SK-N-SH (cell line): ENCODE results near the gene SMYD3. TPM values are rescaled to one million over a fixed set of nuclear protein-coding genes. Genes with fewer than 3 reads are reported as not detected.

Source experiments
- CTCF ChIA-PET: fragments of 300-600, 350-600 bp; formaldehyde crosslinking; extraction: SDS; loops from one replicate; lab custom pipeline; 2021; lab: Yijun Ruan, JAX
- POLR2A ChIA-PET: fragments of 350-600 bp; sonication (Branson Sonifier 250); formaldehyde crosslinking; extraction: SDS; loops from one replicate; lab custom pipeline; 2020; ENCODE audit warnings: antibody characterized with exemption, inconsistent platforms; lab: Yijun Ruan, JAX
- DNase-seq: peaks from one replicate; pipeline ENCODE4 v3.0.0; 2012
- H2AFZ ChIP-seq: fragments of 200-600 bp; sonication (generic); 2 replicates; pipeline ENCODE4 v1.8.1; 2016; ENCODE audit warnings: antibody characterized with exemption, mild to moderate bottlenecking, low read depth
- H3F3A ChIP-seq: fragments of 200-600 bp; sonication (generic); replicated peaks from 2 replicates; pipeline ENCODE3; 2016; ENCODE audit warnings: antibody characterized with exemption, mild to moderate bottlenecking; ENCODE audit not compliant: insufficient read depth
- H3K27ac ChIP-seq, 2 experiments: fragments of 200-500 bp in 1 of 2; fragments of 200-600 bp in 1 of 2; sonication (Bioruptor generic) in 1 of 2; sonication (generic), shearing (Covaris generic) in 1 of 2; 2 replicates each; pipeline versions ENCODE4 v1.5.1 to v1.6.1; 2014 to 2016; ENCODE audit warnings: low read depth in 2 of 2, inconsistent platforms in 1 of 2, low read length in 1 of 2, mild to moderate bottlenecking in 1 of 2, mixed read lengths in 1 of 2
- H3K27me3 ChIP-seq: fragments of 200-600 bp; sonication (generic), shearing (Covaris generic); 2 replicates; pipeline ENCODE4 v1.6.1; 2016; ENCODE audit warnings: mixed run types; ENCODE audit not compliant: insufficient read depth
- H3K36me3 ChIP-seq, 2 experiments: fragments of 200-500 bp in 1 of 2; fragments of 200-600 bp in 1 of 2; sonication (Bioruptor generic) in 1 of 2; sonication (generic) in 1 of 2; replicated peaks in 1 of 2; 2 replicates each; pipeline versions ENCODE3 to v1.5.1; 2014 to 2016; ENCODE audit warnings: low read length in 1 of 2, mild to moderate bottlenecking in 1 of 2; ENCODE audit not compliant: insufficient read depth in 2 of 2, control insufficient read depth in 1 of 2
- H3K4me1 ChIP-seq, 2 experiments: fragments of 200-500 bp in 1 of 2; fragments of 200-600 bp in 1 of 2; sonication (Bioruptor generic) in 1 of 2; sonication (generic), shearing (Covaris generic) in 1 of 2; 2 replicates each; pipeline versions ENCODE4 v1.5.1 to v1.6.1; 2014 to 2016; ENCODE audit warnings: low read depth in 1 of 2, low read length in 1 of 2, mixed run types in 1 of 2; ENCODE audit not compliant: insufficient read depth in 2 of 2, control insufficient read depth in 1 of 2
- H3K4me2 ChIP-seq: fragments of 200-600 bp; sonication (generic), shearing (Covaris generic); 2 replicates; pipeline ENCODE4 v1.6.1; 2017; ENCODE audit warnings: mixed run types
- H3K4me3 ChIP-seq, 2 experiments: fragments of 200-500 bp in 1 of 2; fragments of 200-600 bp in 1 of 2; sonication (Bioruptor generic) in 1 of 2; sonication (generic), shearing (Covaris generic) in 1 of 2; 2 replicates each; pipeline versions ENCODE4 v1.5.1 to v1.8.1; 2014 to 2016; ENCODE audit warnings: low read depth in 2 of 2, inconsistent platforms in 1 of 2, low read length in 1 of 2, mild to moderate bottlenecking in 1 of 2, mixed read lengths in 1 of 2, moderate library complexity in 1 of 2
- H3K79me2 ChIP-seq: fragments of 200-600 bp; sonication (generic); 2 replicates; pipeline ENCODE4 v1.8.1; 2017; ENCODE audit warnings: mild to moderate bottlenecking; ENCODE audit not compliant: insufficient read depth
- H3K9ac ChIP-seq: fragments of 200-600 bp; sonication (generic); 2 replicates; pipeline ENCODE4 v1.6.1; 2017; ENCODE audit warnings: mixed run types
- H3K9me2 ChIP-seq: fragments of 200-600 bp; sonication (generic); 2 replicates; pipeline ENCODE4 v1.6.1; 2017; ENCODE audit warnings: mixed run types
- H3K9me3 ChIP-seq: fragments of 200-600 bp; sonication (generic); 2 replicates; pipeline ENCODE4 v1.6.1; 2017; ENCODE audit warnings: mixed run types, mild to moderate bottlenecking, moderate library complexity
- H4K20me1 ChIP-seq: fragments of 200-600 bp; sonication (generic); 2 replicates; pipeline ENCODE4 v1.6.1; 2017; ENCODE audit warnings: mild to moderate bottlenecking, mixed run types; ENCODE audit not compliant: insufficient read depth
- CHD2 ChIP-seq: fragments of 150-350 bp; IDR thresholded peaks from 2 replicates; pipeline ENCODE4 v1.6.1; 2018; ENCODE audit warnings: low read length; ENCODE audit not compliant: partially characterized antibody
- EP300 ChIP-seq, 2 experiments: IDR thresholded peaks; 2 replicates each; pipeline versions ENCODE4 v1.4.0 to v1.6.1; 2012; ENCODE audit warnings: borderline replicate concordance in 1 of 2, low read depth in 1 of 2, low read length in 1 of 2
- EZH2phosphoT487 ChIP-seq: fragments of 200-600 bp; sonication (generic); IDR thresholded peaks from 2 replicates; pipeline ENCODE4 v1.6.1; 2017; ENCODE audit warnings: low read depth, mixed run types, mild to moderate bottlenecking, antibody characterized with exemption, moderate library complexity, borderline replicate concordance
- FOSL2 ChIP-seq: IDR thresholded peaks from 2 replicates; pipeline ENCODE4 v1.4.0; 2012; ENCODE audit warnings: low read depth, mild to moderate bottlenecking, moderate library complexity, borderline replicate concordance
- FOXM1 ChIP-seq: IDR thresholded peaks from 2 replicates; pipeline ENCODE4 v1.4.0; 2012; ENCODE audit warnings: low read depth, mild to moderate bottlenecking
- MAX ChIP-seq: IDR thresholded peaks from 2 replicates; pipeline ENCODE4 v1.4.0; 2012; ENCODE audit warnings: low read depth
- NFIC ChIP-seq: IDR thresholded peaks from 2 replicates; pipeline ENCODE4 v1.4.0; 2012; ENCODE audit warnings: borderline replicate concordance
- POLR2AphosphoS5 ChIP-seq: IDR thresholded peaks from 2 replicates; pipeline ENCODE4 v1.6.1; 2012; ENCODE audit warnings: low read depth, low read length
- RCOR1 ChIP-seq: fragments of 150-350 bp; IDR thresholded peaks from 2 replicates; pipeline ENCODE4 v1.6.1; 2017; ENCODE audit warnings: antibody characterized with exemption, low read length
- REST ChIP-seq: IDR thresholded peaks from 2 replicates; pipeline ENCODE4 v1.6.1; 2012; ENCODE audit warnings: mild to moderate bottlenecking, low read depth, low read length, moderate library complexity
- RFX5 ChIP-seq: IDR thresholded peaks from 2 replicates; pipeline ENCODE4 v1.6.1; 2012; ENCODE audit warnings: mild to moderate bottlenecking, improper control_type of control experiment, low read length
- RXRA ChIP-seq: IDR thresholded peaks from 2 replicates; pipeline ENCODE4 v1.4.0; 2012; ENCODE audit warnings: low read depth, mild to moderate bottlenecking, borderline replicate concordance
- TAF1 ChIP-seq: IDR thresholded peaks from 2 replicates; pipeline ENCODE4 v1.6.1; 2012; ENCODE audit warnings: low read depth, mild to moderate bottlenecking, low read length, moderate library complexity, borderline replicate concordance
- TCF12 ChIP-seq: IDR thresholded peaks from 2 replicates; pipeline ENCODE4 v1.4.0; 2012
- USF1 ChIP-seq: IDR thresholded peaks from 2 replicates; pipeline ENCODE4 v1.4.0; 2012; ENCODE audit warnings: low read depth, borderline replicate concordance
- YY1 ChIP-seq: IDR thresholded peaks from 2 replicates; pipeline ENCODE4 v1.4.0; 2012; ENCODE audit warnings: low read depth, mild to moderate bottlenecking
- WGBS: methylation state at CpG from one replicate; pipeline ENCODE4 v1.1.6; 2017; ENCODE audit warnings: low lambda C conversion rate; 5-methylcytosine and 5-hydroxymethylcytosine counted together
- polyA plus RNA-seq, 3 experiments: library from polyadenylated mRNA; depleted of rRNA; stranded (reverse); fragments of >200 nt; gene quantifications; 2 replicates each; pipeline ENCODE4 v1.2.3, GENCODE V29; 2012

SMYD3 gene
- polyA plus RNA-seq, 1 of the 3 experiments (the other 2 are of a cell fraction): 31.4 TPM

GRCh38 chr1:246051909-246052518, 455.1 kb downstream of the SMYD3 start:
- no peak overlapping the region for H3K9ac ChIP-seq
- ChIA-PET POLR2A (no interaction called here), CTCF (no interaction called here)
- TF ChIP-seq EP300 (IDR thresholded peaks at IDR 0.05; ENCODE audit: borderline replicate concordance in 1 of 2, low read depth in 1 of 2, low read length in 1 of 2) (no peak), REST (no peak), YY1 (no peak), TCF12 (0 out of 2 replicates have a peak, but pooled peaks have one; percentile 8), NFIC (no peak), USF1 (peak; percentile 17; the same call in 1 of the 2 replicates), MAX (no peak), FOXM1 (no peak), RFX5 (no peak), POLR2AphosphoS5 (no peak), EZH2phosphoT487 (no peak), FOSL2 (no peak), RCOR1 (no peak), RXRA (no peak), CHD2 (no peak), TAF1 (no peak)
- no peak overlapping the region for H3K4me2 ChIP-seq
- peak overlapping the region in 1 of 2 experiments; percentile 41; a peak in 1 of 4 replicates for H3K27ac ChIP-seq
- DNase-seq: peak; percentile 26
- no peak overlapping the region for H3K4me3 ChIP-seq
- H3K9me3 ChIP-seq: no peaks in the 10 kb centered on the region
- H2AFZ ChIP-seq: no peak overlapping the region
- H3K4me1 ChIP-seq: peaks cover 0 to 10% of the 10 kb centered on the region in 2 experiments; a peak in 2 of 4 replicates
- H3K27me3 ChIP-seq: no peaks in the 10 kb centered on the region
- H3K9me2 ChIP-seq: no peaks in the 10 kb centered on the region
- H3F3A ChIP-seq: no peaks in the 10 kb centered on the region
- H3K79me2 ChIP-seq: no peaks in the 10 kb centered on the region
- 53% methylated on average over 4 of the region's 4 CpGs for WGBS
- no peaks in the 10 kb centered on the region for H4K20me1 ChIP-seq
- H3K36me3 ChIP-seq: no peaks in the 10 kb centered on the region
